HG02885 (cell line): Measurements from ENCODE around the gene ZNF322.

Source experiments
- ATAC-seq: cut with Tn5 transposase; IDR thresholded peaks from one replicate; pipeline ENCODE4 v1.9.1; 2021; ENCODE audit warnings: mild to moderate bottlenecking; ENCODE audit not compliant: unreplicated experiment, poor library complexity

ZNF322 gene

GRCh38 chr6:26593278-26594130, 66.0 kb downstream of the ZNF322 start:
- ATAC-seq, result no peak

GRCh38 chr6:26592649-26593048, 66.9 kb downstream of the ZNF322 start:
- ATAC-seq, result no peak

- no peak for ATAC-seq
These were observed 70.6 kb downstream of the ZNF322 start for GRCh38 chr6:26588965-26589364.
